SK-N-SH (cell line): ENCODE measurements around the gene STARD3. TPM values are rescaled to one million over a fixed set of nuclear protein-coding genes. Genes with fewer than 3 reads are reported as not detected.

Experiments used
- CTCF ChIA-PET: fragments of 300-600, 350-600 bp; formaldehyde crosslinking; extraction: SDS; loops from one replicate; lab custom pipeline; 2021; lab: Yijun Ruan, JAX
- POLR2A ChIA-PET: fragments of 350-600 bp; sonication (Branson Sonifier 250); formaldehyde crosslinking; extraction: SDS; loops from one replicate; lab custom pipeline; 2020; ENCODE audit warnings: antibody characterized with exemption, inconsistent platforms; lab: Yijun Ruan, JAX
- DNase-seq: peaks from one replicate; pipeline ENCODE4 v3.0.0; 2012
- H2AFZ ChIP-seq: fragments of 200-600 bp; sonication (generic); 2 replicates; pipeline ENCODE4 v1.8.1; 2016; ENCODE audit warnings: antibody characterized with exemption, mild to moderate bottlenecking, low read depth
- H3F3A ChIP-seq: fragments of 200-600 bp; sonication (generic); replicated peaks from 2 replicates; pipeline ENCODE3; 2016; ENCODE audit warnings: antibody characterized with exemption, mild to moderate bottlenecking; ENCODE audit not compliant: insufficient read depth
- H3K27ac ChIP-seq, 2 experiments: fragments of 200-500 bp in 1 of 2; fragments of 200-600 bp in 1 of 2; sonication (Bioruptor generic) in 1 of 2; sonication (generic), shearing (Covaris generic) in 1 of 2; 2 replicates each; pipeline versions ENCODE4 v1.5.1 to v1.6.1; 2014 to 2016; ENCODE audit warnings: low read depth in 2 of 2, inconsistent platforms in 1 of 2, low read length in 1 of 2, mild to moderate bottlenecking in 1 of 2, mixed read lengths in 1 of 2
- H3K27me3 ChIP-seq: fragments of 200-600 bp; sonication (generic), shearing (Covaris generic); 2 replicates; pipeline ENCODE4 v1.6.1; 2016; ENCODE audit warnings: mixed run types; ENCODE audit not compliant: insufficient read depth
- H3K36me3 ChIP-seq, 2 experiments: fragments of 200-500 bp in 1 of 2; fragments of 200-600 bp in 1 of 2; sonication (Bioruptor generic) in 1 of 2; sonication (generic) in 1 of 2; replicated peaks in 1 of 2; 2 replicates each; pipeline versions ENCODE3 to v1.5.1; 2014 to 2016; ENCODE audit warnings: low read length in 1 of 2, mild to moderate bottlenecking in 1 of 2; ENCODE audit not compliant: insufficient read depth in 2 of 2, control insufficient read depth in 1 of 2
- H3K4me1 ChIP-seq, 2 experiments: fragments of 200-500 bp in 1 of 2; fragments of 200-600 bp in 1 of 2; sonication (Bioruptor generic) in 1 of 2; sonication (generic), shearing (Covaris generic) in 1 of 2; 2 replicates each; pipeline versions ENCODE4 v1.5.1 to v1.6.1; 2014 to 2016; ENCODE audit warnings: low read depth in 1 of 2, low read length in 1 of 2, mixed run types in 1 of 2; ENCODE audit not compliant: insufficient read depth in 2 of 2, control insufficient read depth in 1 of 2
- H3K4me2 ChIP-seq: fragments of 200-600 bp; sonication (generic), shearing (Covaris generic); 2 replicates; pipeline ENCODE4 v1.6.1; 2017; ENCODE audit warnings: mixed run types
- H3K4me3 ChIP-seq, 2 experiments: fragments of 200-500 bp in 1 of 2; fragments of 200-600 bp in 1 of 2; sonication (Bioruptor generic) in 1 of 2; sonication (generic), shearing (Covaris generic) in 1 of 2; 2 replicates each; pipeline versions ENCODE4 v1.5.1 to v1.8.1; 2014 to 2016; ENCODE audit warnings: low read depth in 2 of 2, inconsistent platforms in 1 of 2, low read length in 1 of 2, mild to moderate bottlenecking in 1 of 2, mixed read lengths in 1 of 2, moderate library complexity in 1 of 2
- H3K79me2 ChIP-seq: fragments of 200-600 bp; sonication (generic); 2 replicates; pipeline ENCODE4 v1.8.1; 2017; ENCODE audit warnings: mild to moderate bottlenecking; ENCODE audit not compliant: insufficient read depth
- H3K9ac ChIP-seq: fragments of 200-600 bp; sonication (generic); 2 replicates; pipeline ENCODE4 v1.6.1; 2017; ENCODE audit warnings: mixed run types
- H3K9me2 ChIP-seq: fragments of 200-600 bp; sonication (generic); 2 replicates; pipeline ENCODE4 v1.6.1; 2017; ENCODE audit warnings: mixed run types
- H3K9me3 ChIP-seq: fragments of 200-600 bp; sonication (generic); 2 replicates; pipeline ENCODE4 v1.6.1; 2017; ENCODE audit warnings: mixed run types, mild to moderate bottlenecking, moderate library complexity
- H4K20me1 ChIP-seq: fragments of 200-600 bp; sonication (generic); 2 replicates; pipeline ENCODE4 v1.6.1; 2017; ENCODE audit warnings: mild to moderate bottlenecking, mixed run types; ENCODE audit not compliant: insufficient read depth
- EP300 ChIP-seq, 2 experiments: IDR thresholded peaks; 2 replicates each; pipeline versions ENCODE4 v1.4.0 to v1.6.1; 2012; ENCODE audit warnings: borderline replicate concordance in 1 of 2, low read depth in 1 of 2, low read length in 1 of 2
- MXI1 ChIP-seq: IDR thresholded peaks from 2 replicates; pipeline ENCODE4 v1.6.1; 2012; ENCODE audit warnings: mild to moderate bottlenecking, low read depth, low read length, improper control_type of control experiment
- NRF1 ChIP-seq: IDR thresholded peaks from 2 replicates; pipeline ENCODE4 v1.6.1; 2012; ENCODE audit warnings: low read depth, mild to moderate bottlenecking, low read length
- RFX5 ChIP-seq: IDR thresholded peaks from 2 replicates; pipeline ENCODE4 v1.6.1; 2012; ENCODE audit warnings: mild to moderate bottlenecking, improper control_type of control experiment, low read length
- SMC3 ChIP-seq: IDR thresholded peaks from 2 replicates; pipeline ENCODE4 v1.6.1; 2012; ENCODE audit warnings: low read depth, low read length, improper control_type of control experiment
- TAF1 ChIP-seq: IDR thresholded peaks from 2 replicates; pipeline ENCODE4 v1.6.1; 2012; ENCODE audit warnings: low read depth, mild to moderate bottlenecking, low read length, moderate library complexity, borderline replicate concordance
- TCF12 ChIP-seq: IDR thresholded peaks from 2 replicates; pipeline ENCODE4 v1.4.0; 2012
- TEAD4 ChIP-seq: IDR thresholded peaks from 2 replicates; pipeline ENCODE4 v1.4.0; 2012; ENCODE audit warnings: mild to moderate bottlenecking, borderline replicate concordance; ENCODE audit not compliant: insufficient read depth
- YY1 ChIP-seq: IDR thresholded peaks from 2 replicates; pipeline ENCODE4 v1.4.0; 2012; ENCODE audit warnings: low read depth, mild to moderate bottlenecking
- WGBS: methylation state at CpG from one replicate; pipeline ENCODE4 v1.1.6; 2017; ENCODE audit warnings: low lambda C conversion rate; 5-methylcytosine and 5-hydroxymethylcytosine counted together
- polyA plus RNA-seq, 3 experiments: library from polyadenylated mRNA; depleted of rRNA; stranded (reverse); fragments of >200 nt; gene quantifications; 2 replicates each; pipeline ENCODE4 v1.2.3, GENCODE V29; 2012
- TF ChIP-seq, protein P1 (sequence below): IDR thresholded peaks from 2 replicates; pipeline ENCODE4 v1.4.0; 2012; ENCODE audit warnings: low read depth, borderline replicate concordance
- TF ChIP-seq, protein P2 (sequence below): IDR thresholded peaks from 2 replicates; pipeline ENCODE4 v1.4.0; 2012; ENCODE audit warnings: low read depth

Gene STARD3
- polyA plus RNA-seq, 1 of the 3 experiments (the other 2 are of a cell fraction), result 76.8 TPM

GRCh38 chr17:39640591-39641031, 3.7 kb downstream of the STARD3 start:
- Histone ChIP-seq H3F3A (no peaks in the 10 kb centered on the region), H3K4me1 (peaks cover 0 to 24% of the 10 kb centered on the region in 2 experiments; a peak in 2 of 4 replicates), H3K27ac (no peak overlapping the region), H3K4me2 (no peak overlapping the region), H3K9me2 (no peaks in the 10 kb centered on the region), H3K36me3 (no peaks in the 10 kb centered on the region), H3K4me3 (no peak overlapping the region), H3K9me3 (no peaks in the 10 kb centered on the region), H3K9ac (no peak overlapping the region), H2AFZ (no peak overlapping the region), H3K79me2 (peaks cover 84% of the 10 kb centered on the region), H4K20me1 (peaks cover 29% of the 10 kb centered on the region), H3K27me3 (no peaks in the 10 kb centered on the region)
- WGBS, result 86% methylated on average over 4 of the region's 4 CpGs
- no peak for DNase-seq
- TF ChIP-seq RFX5 (no peak), EP300 (IDR thresholded peaks at IDR 0.05; ENCODE audit: borderline replicate concordance in 1 of 2, low read depth in 1 of 2, low read length in 1 of 2) (no peak), NRF1 (no peak), TEAD4 (no peak), TCF12 (no peak), MXI1 (no peak), TAF1 (no peak)
- TF ChIP-seq, protein P1, sequence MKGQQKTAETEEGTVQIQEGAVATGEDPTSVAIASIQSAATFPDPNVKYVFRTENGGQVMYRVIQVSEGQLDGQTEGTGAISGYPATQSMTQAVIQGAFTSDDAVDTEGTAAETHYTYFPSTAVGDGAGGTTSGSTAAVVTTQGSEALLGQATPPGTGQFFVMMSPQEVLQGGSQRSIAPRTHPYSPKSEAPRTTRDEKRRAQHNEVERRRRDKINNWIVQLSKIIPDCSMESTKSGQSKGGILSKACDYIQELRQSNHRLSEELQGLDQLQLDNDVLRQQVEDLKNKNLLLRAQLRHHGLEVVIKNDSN, result no peak
- TF ChIP-seq, protein P2, sequence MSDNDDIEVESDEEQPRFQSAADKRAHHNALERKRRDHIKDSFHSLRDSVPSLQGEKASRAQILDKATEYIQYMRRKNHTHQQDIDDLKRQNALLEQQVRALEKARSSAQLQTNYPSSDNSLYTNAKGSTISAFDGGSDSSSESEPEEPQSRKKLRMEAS, result no peak
- ChIA-PET CTCF (interaction anchor here (2.1 to 17.4 kb wide), 3 partner anchors 12 to 25 kb away, joined by 6 to 332 read pairs (median 93); partner anchors contain the start of genes PPP1R1B and TCAP), POLR2A (no interaction called here)

GRCh38 chr17:39641097-39641496, 4.2 kb downstream of the STARD3 start:
- Histone ChIP-seq H3K4me2 (no peak overlapping the region), H3K4me1 (peaks cover 0 to 23% of the 10 kb centered on the region in 2 experiments; a peak in 2 of 4 replicates), H3K27me3 (no peaks in the 10 kb centered on the region), H2AFZ (no peak overlapping the region), H3K27ac (no peak overlapping the region), H3K36me3 (no peaks in the 10 kb centered on the region), H3K9ac (no peak overlapping the region), H3K9me3 (no peaks in the 10 kb centered on the region), H3F3A (no peaks in the 10 kb centered on the region), H3K79me2 (peaks cover 86% of the 10 kb centered on the region), H3K9me2 (no peaks in the 10 kb centered on the region), H3K4me3 (no peak overlapping the region), H4K20me1 (peaks cover 32% of the 10 kb centered on the region)
- DNase-seq, result no peak
- CTCF ChIA-PET, result interaction anchor here (2.1 to 17.4 kb wide), 3 partner anchors 11 to 25 kb away, joined by 6 to 332 read pairs (median 93); partner anchors contain the start of genes PPP1R1B and TCAP
- TF ChIP-seq SMC3 (no peak), YY1 (no peak)
- 100% methylated on average over 4 of the region's 4 CpGs for WGBS
- POLR2A ChIA-PET, result no interaction called here
